Tracheal epithelial cell (primary cell): ENCODE measurements around the gene TBL1XR1. TPM values are rescaled to one million over a fixed set of nuclear protein-coding genes. Genes with fewer than 3 reads are reported as not detected.

Experiments used
- total RNA-seq: library from RNA; depleted of rRNA; stranded (reverse); fragments of >200 nt; gene quantifications from 2 replicates; pipeline ENCODE4 v1.2.1, GENCODE V29; 2014

Gene TBL1XR1
- 204 and 205 TPM in 2 replicates for total RNA-seq

DNA sequence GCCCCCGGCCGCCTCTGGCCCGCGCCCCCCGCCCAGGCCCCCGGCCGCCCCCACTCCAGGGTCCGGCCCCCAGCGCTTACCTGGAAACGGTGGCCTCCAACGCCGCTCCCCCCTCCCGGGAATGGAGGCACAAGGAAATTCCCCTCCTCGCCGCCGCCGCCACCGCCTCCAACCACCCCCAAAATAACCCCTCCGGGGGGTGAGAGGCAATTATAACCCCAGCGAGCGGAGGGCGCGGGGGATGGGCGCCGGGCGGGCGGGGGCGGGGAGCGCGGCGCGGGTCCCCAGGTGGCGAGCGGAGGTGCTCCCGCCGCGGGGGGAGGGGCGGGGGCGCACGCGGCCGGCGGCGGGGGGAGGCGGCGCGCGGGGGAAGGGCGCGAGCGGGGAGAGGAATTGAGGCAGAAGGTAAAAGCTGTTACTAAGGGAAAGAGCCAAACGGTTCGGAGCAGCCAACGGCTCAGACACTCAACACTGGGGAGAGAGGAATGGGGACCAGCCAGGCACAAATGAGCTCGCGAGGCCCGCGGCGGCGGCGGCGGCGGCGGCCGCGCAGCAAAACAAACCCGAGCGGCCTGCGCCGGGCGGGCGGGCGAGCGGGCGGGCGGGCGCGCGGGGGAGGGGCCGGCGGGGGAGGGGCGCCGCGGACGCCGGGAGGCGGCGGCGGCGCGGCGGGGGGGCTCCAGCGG lies at the start of gene TBL1XR1:
TBL1XR1 (minus strand) TSS at position 442 of the 686 bp plus-strand sequence. CDS start 132,505 bp downstream, outside the sequence.

